GM18951 (cell line): ENCODE results near the gene MFSD12.
"Not testable (repeated sequence)": the region's sequence is repeated elsewhere in the genome, so short reads cannot be mapped to it uniquely, and the experiment has no call there.

ENCODE experiments used
- POLR2A ChIP-seq: IDR thresholded peaks from 4 replicates; pipeline ENCODE4 v1.6.1; 2011; ENCODE audit warnings: mild to moderate bottlenecking; ENCODE audit not compliant: insufficient read length, insufficient read depth; ENCODE audit errors: extremely low read depth
- in situ Hi-C: fragments of 300-500 bp; cut with MboI; formaldehyde crosslinking; loops from one replicate; pipeline ENCODE4 v1.12.0; 2022; ENCODE audit warnings: low sequenced_read_pairs, mixed read lengths, inconsistent platforms; ENCODE audit not compliant: unreplicated experiment

The MFSD12 gene

DNA sequence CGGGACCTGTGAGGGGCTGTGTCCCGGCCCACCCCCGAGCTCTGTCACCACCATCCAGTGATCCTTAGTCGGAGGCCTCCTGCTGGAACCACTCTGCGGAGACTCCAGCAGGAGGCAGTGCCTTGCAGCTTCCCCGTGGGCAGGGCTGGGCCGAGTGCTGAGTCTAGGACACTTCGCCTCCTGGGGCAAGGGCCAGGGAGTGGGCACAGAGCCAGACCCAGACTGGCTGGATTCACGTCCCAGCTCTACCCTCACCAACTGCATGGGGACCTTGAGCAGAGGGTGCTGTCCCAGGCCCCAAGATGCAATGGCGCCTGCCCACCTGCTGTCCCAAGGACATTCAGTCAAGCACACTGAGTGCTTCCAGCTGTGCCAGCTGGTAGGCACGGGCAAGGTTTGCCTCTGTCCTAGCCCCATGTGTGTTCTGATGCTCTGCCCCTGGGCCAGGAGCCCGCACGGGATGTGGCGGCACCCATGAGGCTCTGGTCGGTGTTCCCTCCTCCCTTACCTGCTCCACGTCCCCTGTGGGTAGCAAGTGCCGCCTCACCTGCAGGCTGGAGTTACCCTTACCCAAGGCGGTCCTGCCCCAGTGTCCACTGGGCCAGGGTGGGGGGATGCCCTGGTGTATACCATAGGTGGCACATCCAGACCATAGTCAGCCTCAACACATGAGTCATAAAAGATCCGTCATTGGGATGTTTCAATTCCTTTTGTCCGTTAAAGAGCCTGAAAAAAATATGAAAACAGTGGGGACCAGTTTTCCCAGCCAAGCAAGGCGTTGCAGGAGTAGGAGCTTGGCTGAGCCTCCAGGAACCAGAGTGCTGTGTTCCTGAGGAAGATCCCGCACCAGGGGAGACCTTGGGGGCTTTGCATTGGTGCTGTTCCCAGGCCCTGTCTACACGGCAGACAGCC, 43.9 kb downstream of the MFSD12 start:
- TF ChIP-seq POLR2A, result no peak
- in situ Hi-C loops, result no loop called here

- in situ Hi-C loops, result no loop called here
Observed at GRCh38 chr19:3512562-3513228, 44.7 kb downstream of the MFSD12 start.

GRCh38 chr19:3511506-3512251, 45.7 kb downstream of the MFSD12 start:
- in situ Hi-C loops, result no loop called here
- TF ChIP-seq POLR2A, result no peak

More at GRCh38 chr19:3512562-3513228, 44.7 kb downstream of the MFSD12 start:
- no peak for TF ChIP-seq POLR2A

GRCh38 chr19:3510727-3511126, 46.7 kb downstream of the MFSD12 start:
- TF ChIP-seq POLR2A, result no peak
- in situ Hi-C loops, result no loop called here

DNA sequence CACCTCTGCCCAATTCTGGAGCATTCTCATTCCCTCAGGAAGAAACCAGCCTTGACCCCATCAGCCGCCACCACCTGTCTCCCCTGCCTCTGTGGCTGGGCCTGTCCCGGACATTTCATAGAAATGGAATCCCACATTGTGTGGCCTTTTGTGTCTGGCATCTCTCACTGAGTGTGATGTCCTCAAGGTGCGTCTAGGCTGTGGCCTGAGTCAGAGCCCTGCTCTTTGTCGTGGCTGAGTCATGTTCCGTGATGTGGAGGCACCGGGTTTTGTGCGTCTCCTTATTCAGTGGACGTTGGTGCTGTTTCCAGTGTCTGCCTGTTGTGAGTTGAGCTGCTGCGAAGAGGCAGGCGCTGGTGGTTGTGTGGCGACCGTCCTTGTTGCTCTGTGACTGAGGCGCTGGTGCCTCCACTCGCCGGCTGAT, 47.8 kb downstream of the MFSD12 start:
- no peak for TF ChIP-seq POLR2A
- in situ Hi-C loops, result no loop called here

- TF ChIP-seq POLR2A, result no peak
- in situ Hi-C loops, result no loop called here
Observed at GRCh38 chr19:3508771-3509535, 48.4 kb downstream of the MFSD12 start.

GRCh38 chr19:3508121-3508661, 49.2 kb downstream of the MFSD12 start:
- in situ Hi-C loops, result not testable (repeated sequence)

DNA sequence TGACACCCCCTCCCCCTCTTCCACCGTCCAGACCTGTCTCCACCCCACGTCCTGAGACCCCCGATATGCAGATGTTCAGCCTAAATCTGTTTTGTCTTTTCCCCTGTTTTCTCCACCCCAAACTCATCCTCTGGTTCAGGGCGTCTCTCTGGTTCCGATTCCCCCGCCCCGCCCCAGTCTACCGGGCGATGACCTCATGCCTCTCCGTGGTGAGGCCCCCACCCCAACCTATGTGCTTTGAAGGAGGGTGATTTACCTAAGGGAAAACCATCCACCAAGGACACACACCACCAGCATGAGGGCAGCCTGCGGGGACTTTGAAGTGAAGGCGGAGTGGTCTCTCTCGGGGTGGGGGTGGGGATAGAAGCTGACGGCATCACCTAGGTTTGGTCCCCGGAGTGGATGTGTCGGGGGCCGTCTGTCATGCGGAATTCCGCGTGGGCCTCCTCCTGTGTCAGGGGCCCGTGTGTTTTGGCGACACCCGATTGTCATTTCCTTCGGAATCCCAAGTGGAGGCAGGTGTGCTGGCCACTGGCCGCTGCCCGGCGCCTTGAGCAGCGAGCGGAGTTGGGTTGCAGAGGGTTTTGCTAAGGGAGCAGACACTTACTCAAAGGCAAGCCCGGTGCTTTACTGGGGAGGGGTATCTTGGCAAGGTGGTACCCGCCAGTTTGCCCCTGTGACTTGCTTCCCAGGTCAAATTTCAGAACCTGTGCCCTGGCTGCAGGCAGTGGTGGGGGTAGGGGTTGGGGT, 49.8 kb downstream of the MFSD12 start:
- in situ Hi-C loops, result no loop called here
- no peak for TF ChIP-seq POLR2A

DNA sequence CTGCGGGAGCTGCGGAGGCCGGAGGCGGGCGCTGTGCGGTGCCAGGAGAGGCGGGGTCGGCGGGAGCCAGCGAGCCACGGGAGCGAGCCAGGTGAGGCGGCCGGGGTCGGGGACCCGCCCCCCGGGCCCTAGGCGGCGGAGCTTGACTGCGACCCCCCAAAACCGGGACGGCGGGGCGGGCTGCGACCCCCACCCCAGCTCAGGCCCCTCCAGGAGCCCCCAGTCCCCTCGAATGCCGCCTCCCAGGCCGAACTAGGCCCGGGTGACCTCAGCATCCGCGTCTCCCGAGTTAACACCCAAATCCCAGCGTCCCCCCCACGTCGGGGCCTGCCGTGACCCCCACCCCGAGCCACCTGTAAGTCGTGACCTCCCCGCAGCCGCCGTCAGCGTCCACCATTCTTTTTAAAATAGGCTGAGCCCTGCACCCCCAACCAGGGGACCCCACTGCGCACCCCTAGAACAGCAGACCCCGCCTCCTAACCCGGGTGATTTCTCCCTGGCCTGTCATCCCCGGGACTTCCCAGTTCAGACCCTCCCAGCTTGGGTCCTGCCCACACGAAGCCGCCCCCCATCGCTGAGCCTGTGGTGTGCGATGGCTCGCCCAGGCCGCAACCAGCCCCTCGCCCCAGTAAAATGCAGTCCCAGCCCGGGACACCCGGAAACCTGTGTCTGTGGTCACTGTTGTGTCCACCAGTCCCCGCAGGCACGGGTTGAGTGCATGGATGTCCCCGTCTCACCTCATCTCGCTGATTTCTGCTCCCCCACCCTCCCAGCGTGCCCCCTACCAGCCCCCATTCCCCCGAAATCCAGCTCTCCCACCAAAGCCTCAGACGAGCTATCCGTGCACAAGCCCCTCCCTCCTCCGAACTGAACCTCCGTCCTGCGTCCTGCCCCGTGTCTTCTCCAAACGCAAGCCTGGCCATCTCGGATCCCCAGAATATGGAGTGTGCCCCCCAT, 50.7 kb downstream of the MFSD12 start:
- TF ChIP-seq POLR2A, result no peak
- in situ Hi-C loops, result no loop called here

- peak; percentile 72 for TF ChIP-seq POLR2A
- in situ Hi-C loops, result no loop called here
Observed at GRCh38 chr19:3505598-3506383, 51.6 kb downstream of the MFSD12 start, which contains the start of gene FZR1. Gene FZR1 (plus strand): TSS chr19:3506311. CDS start chr19:3522990, 16,679 bp downstream.
